DOHH2 (cell line): ENCODE measurements around the gene ZBTB45.

ENCODE experiments used
- EZH2phosphoT487 ChIP-seq: fragments of 200-600 bp; sonication (generic); IDR thresholded peaks from 2 replicates; pipeline ENCODE4 v1.6.1; 2017; ENCODE audit warnings: borderline replicate concordance, mild to moderate bottlenecking, antibody characterized with exemption, low read length, moderate library complexity, mixed read lengths
- TF ChIP-seq, protein P1 (sequence below): fragments of 200-600 bp; sonication (generic); IDR thresholded peaks from one replicate; pipeline ENCODE4 v1.5.1; 2014; ENCODE audit warnings: antibody characterized with exemption, mild to moderate bottlenecking, low read depth, low read length; ENCODE audit not compliant: poor library complexity, severe bottlenecking

DNA sequence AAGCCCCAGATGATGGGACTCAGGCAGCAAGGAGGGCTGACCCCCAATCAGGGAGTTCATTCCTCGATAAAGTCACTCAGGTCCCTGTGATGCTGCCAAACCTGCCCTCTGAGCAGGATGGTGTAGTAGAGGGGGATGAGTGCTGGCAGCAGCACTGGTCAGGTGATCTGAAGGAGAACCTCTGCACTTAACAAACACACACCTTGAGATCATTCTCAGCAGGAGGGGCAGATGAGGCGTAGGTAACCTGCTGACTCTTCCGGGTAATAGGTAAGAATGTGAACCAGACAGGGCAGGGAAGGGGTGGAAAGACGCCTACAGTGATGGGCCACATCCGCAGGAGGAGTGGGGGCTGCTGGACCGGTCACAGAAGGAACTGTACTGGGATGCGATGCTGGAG lies 40.3 kb downstream of the ZBTB45 start:
- TF ChIP-seq, protein P1, sequence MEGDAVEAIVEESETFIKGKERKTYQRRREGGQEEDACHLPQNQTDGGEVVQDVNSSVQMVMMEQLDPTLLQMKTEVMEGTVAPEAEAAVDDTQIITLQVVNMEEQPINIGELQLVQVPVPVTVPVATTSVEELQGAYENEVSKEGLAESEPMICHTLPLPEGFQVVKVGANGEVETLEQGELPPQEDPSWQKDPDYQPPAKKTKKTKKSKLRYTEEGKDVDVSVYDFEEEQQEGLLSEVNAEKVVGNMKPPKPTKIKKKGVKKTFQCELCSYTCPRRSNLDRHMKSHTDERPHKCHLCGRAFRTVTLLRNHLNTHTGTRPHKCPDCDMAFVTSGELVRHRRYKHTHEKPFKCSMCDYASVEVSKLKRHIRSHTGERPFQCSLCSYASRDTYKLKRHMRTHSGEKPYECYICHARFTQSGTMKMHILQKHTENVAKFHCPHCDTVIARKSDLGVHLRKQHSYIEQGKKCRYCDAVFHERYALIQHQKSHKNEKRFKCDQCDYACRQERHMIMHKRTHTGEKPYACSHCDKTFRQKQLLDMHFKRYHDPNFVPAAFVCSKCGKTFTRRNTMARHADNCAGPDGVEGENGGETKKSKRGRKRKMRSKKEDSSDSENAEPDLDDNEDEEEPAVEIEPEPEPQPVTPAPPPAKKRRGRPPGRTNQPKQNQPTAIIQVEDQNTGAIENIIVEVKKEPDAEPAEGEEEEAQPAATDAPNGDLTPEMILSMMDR, result no peak
- TF ChIP-seq EZH2phosphoT487, result no peak
